ENCODE measurements around the gene BUD13. TPM values are rescaled to one million over a fixed set of nuclear protein-coding genes. Genes with fewer than 3 reads are reported as not detected.

The BUD13 gene
- total and polyA plus RNA-seq, 2 of the 4 experiments (the other 2 are of a cell fraction) = 11.2 to 14.0 TPM

- no peak overlapping the region for H2AK5ac ChIP-seq (ENCODE audit: low read depth, low read length)
- no peaks in the 10 kb centered on the region for H3K79me1 ChIP-seq (ENCODE audit: low read depth in 1 of 2, low read length in 2 of 2)
- no peak overlapping the region for H2BK5ac ChIP-seq (ENCODE audit: low read depth, low read length, poor library complexity, severe bottlenecking)
- no peak overlapping the region for H3K27ac ChIP-seq (ENCODE audit: insufficient read depth, low read length)
- intact Hi-C loops (cut with micrococcal nuclease) (no loop called here), dilution Hi-C loops (cut with HindIII; ENCODE audit: low sequenced_read_pairs, unreplicated experiment) (no loop called here), in situ Hi-C loops (cut with MboI; ENCODE audit: low sequenced_read_pairs) (no loop called here)
- no peak overlapping the region for H3K4ac ChIP-seq (ENCODE audit: low read depth, low read length)
- H3K4me3 ChIP-seq (ENCODE audit: insufficient read depth, low read depth, low read length) = no peak overlapping the region
- no peak for ATAC-seq (ENCODE audit: low read depth)
- H2BK120ac ChIP-seq (ENCODE audit: low read depth, low read length) = no peak overlapping the region
- H4K91ac ChIP-seq (ENCODE audit: insufficient read depth, low read depth, low read length) = no peak overlapping the region
- no peak overlapping the region for H3K4me2 ChIP-seq (ENCODE audit: low read depth, low read length)
- no peaks in the 10 kb centered on the region for H3K9me1 ChIP-seq (ENCODE audit: insufficient read depth, low read length)
- DNase-seq = no peak
- TF ChIP-seq FOS (IDR thresholded peaks at IDR 0.05; ENCODE audit: low read depth, low read length) (no peak), RFX5 (IDR thresholded peaks at IDR 0.05; ENCODE audit: low read depth, low read length) (no peak), MAZ (IDR thresholded peaks at IDR 0.05; ENCODE audit: borderline replicate concordance, low read depth, low read length) (no peak), BHLHE40 (IDR thresholded peaks at IDR 0.05; ENCODE audit: low read depth, low read length) (no peak), RCOR1 (IDR thresholded peaks at IDR 0.05; ENCODE audit: insufficient replicate concordance, low read length) (no peak), NFE2L2 (IDR thresholded peaks at IDR 0.05; ENCODE audit: low read depth, low read length) (no peak), CHD1 (IDR thresholded peaks at IDR 0.05; ENCODE audit: low read depth, low read length) (no peak), SMC3 (IDR thresholded peaks at IDR 0.05; ENCODE audit: low read depth, low read length) (no peak)
- TF ChIP-seq, protein P1, sequence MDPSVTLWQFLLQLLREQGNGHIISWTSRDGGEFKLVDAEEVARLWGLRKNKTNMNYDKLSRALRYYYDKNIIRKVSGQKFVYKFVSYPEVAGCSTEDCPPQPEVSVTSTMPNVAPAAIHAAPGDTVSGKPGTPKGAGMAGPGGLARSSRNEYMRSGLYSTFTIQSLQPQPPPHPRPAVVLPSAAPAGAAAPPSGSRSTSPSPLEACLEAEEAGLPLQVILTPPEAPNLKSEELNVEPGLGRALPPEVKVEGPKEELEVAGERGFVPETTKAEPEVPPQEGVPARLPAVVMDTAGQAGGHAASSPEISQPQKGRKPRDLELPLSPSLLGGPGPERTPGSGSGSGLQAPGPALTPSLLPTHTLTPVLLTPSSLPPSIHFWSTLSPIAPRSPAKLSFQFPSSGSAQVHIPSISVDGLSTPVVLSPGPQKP (IDR thresholded peaks at IDR 0.05; ENCODE audit: borderline replicate concordance, low read depth, low read length) = no peak
- TF ChIP-seq, protein P2, sequence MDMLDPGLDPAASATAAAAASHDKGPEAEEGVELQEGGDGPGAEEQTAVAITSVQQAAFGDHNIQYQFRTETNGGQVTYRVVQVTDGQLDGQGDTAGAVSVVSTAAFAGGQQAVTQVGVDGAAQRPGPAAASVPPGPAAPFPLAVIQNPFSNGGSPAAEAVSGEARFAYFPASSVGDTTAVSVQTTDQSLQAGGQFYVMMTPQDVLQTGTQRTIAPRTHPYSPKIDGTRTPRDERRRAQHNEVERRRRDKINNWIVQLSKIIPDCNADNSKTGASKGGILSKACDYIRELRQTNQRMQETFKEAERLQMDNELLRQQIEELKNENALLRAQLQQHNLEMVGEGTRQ (IDR thresholded peaks at IDR 0.05; ENCODE audit: low read depth, low read length) = no peak
- H4K8ac ChIP-seq (ENCODE audit: low read depth in 2 of 2, low read length in 2 of 2) = no peak overlapping the region
- no peak overlapping the region for H3K14ac ChIP-seq (replicated peaks; ENCODE audit: low read depth, low read length)
- no TSS peak for BruUV-seq (replicated peaks)
- H3K9me3 ChIP-seq (ENCODE audit: control insufficient read depth, insufficient read depth, low read length) = no peaks in the 10 kb centered on the region; the same call in 1 of the 2 replicates
- no peaks in the 10 kb centered on the region for H3K4me1 ChIP-seq (ENCODE audit: control insufficient read depth, insufficient read depth, low read length)
- H2AFZ ChIP-seq (replicated peaks; ENCODE audit: low read length, poor library complexity) = no peak overlapping the region
- peaks cover 27% of the 10 kb centered on the region for H3K27me3 ChIP-seq (ENCODE audit: control insufficient read depth, insufficient read depth, low read length)
- no peak overlapping the region for H4K5ac ChIP-seq (ENCODE audit: low read depth, low read length)
- no peak overlapping the region for H3K9ac ChIP-seq (ENCODE audit: low read depth, low read length)
- H3K56ac ChIP-seq (ENCODE audit: extremely low read depth, insufficient read depth, low read length) = no peak overlapping the region
- H3K18ac ChIP-seq (ENCODE audit: low read depth, low read length) = no peak overlapping the region
- WGBS, 2 experiments (ENCODE audit: extremely low coverage in 2 of 2, insufficient read length in 1 of 2) = 53% methylated on average over 2 of the region's 8 CpGs; no CpG with 5 or more reads in 1 of the 2 experiments
- H2BK20ac ChIP-seq (ENCODE audit: low read depth, low read length) = no peak overlapping the region
- POLR2A ChIA-PET (ENCODE audit: unreplicated experiment) = no interaction called here
- H4K20me1 ChIP-seq (ENCODE audit: insufficient read depth, low read length) = no peaks in the 10 kb centered on the region
- H2AK9ac ChIP-seq (replicated peaks; ENCODE audit: low read depth, low read length, poor library complexity) = no peak overlapping the region
- H3K23ac ChIP-seq (ENCODE audit: low read depth, low read length) = no peak overlapping the region
- CTCF ChIA-PET = no interaction called here
- H2BK15ac ChIP-seq (ENCODE audit: low read depth, low read length) = no peak overlapping the region
- no peaks in the 10 kb centered on the region for H3K36me3 ChIP-seq (ENCODE audit: control insufficient read depth, insufficient read depth, low read length)
Measured at GRCh38 chr11:116702772-116703385, 69.9 kb downstream of the BUD13 start.

Measured in IMR-90 (cell line).